Mucosa of stomach (tissue), 1 donor: ENCODE data around the gene PTPRCAP.

Source experiments
- H3K27me3 ChIP-seq: one replicate; pipeline ENCODE4 v1.7.0; 2013; ENCODE audit warnings: mild to moderate bottlenecking, low read length; ENCODE audit not compliant: control insufficient read depth, insufficient read depth
- H3K36me3 ChIP-seq: one replicate; pipeline ENCODE4 v1.7.0; 2013; ENCODE audit warnings: low read length; ENCODE audit not compliant: control insufficient read depth, insufficient read depth
- H3K4me1 ChIP-seq: one replicate; pipeline ENCODE4 v1.7.0; 2013; ENCODE audit warnings: mild to moderate bottlenecking, low read length; ENCODE audit not compliant: control insufficient read depth, insufficient read depth
- H3K4me3 ChIP-seq: one replicate; pipeline ENCODE4 v1.7.0; 2013; ENCODE audit warnings: low read length
- H3K9ac ChIP-seq: one replicate; pipeline ENCODE4 v1.7.0; 2013; ENCODE audit warnings: mild to moderate bottlenecking, low read length, moderate library complexity
- H3K9me3 ChIP-seq: one replicate; pipeline ENCODE4 v1.7.0; 2013; ENCODE audit warnings: mild to moderate bottlenecking, low read length, moderate library complexity; ENCODE audit not compliant: control insufficient read depth
- donor health status: Pancreatic carcinoma.

PTPRCAP gene

DNA sequence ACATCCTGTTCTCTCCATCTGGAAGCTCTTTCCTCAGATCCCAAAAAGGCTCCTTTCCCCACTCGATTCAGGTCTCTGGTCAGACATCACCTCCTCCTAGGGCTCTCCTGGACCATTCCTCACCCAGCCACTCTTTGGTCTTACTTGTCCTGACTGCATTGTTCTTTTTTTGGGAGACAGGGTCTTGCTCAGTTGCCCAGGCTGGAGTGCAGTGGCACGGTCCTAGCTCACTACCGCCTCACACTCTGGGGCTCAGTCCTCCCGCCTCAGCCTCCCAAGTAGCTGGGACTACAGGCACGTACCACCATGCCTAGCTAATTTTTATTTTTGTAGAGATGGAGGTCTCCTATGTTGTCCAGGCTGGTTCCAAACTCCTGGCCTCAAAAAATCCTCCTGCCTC is 8.0 kb upstream of the PTPRCAP start:
- Histone ChIP-seq H3K9ac (no peak overlapping the region), H3K36me3 (peaks cover 12% of the 10 kb centered on the region), H3K4me1 (peaks cover 32% of the 10 kb centered on the region), H3K4me3 (no peak overlapping the region), H3K9me3 (no peaks in the 10 kb centered on the region), H3K27me3 (no peaks in the 10 kb centered on the region)

GRCh38 chr11:67442504-67443404 is 5.3 kb upstream of the PTPRCAP start:
- H3K4me3 ChIP-seq = peak overlapping the region; percentile 61
- H3K27me3 ChIP-seq = no peaks in the 10 kb centered on the region
- H3K9ac ChIP-seq = peak overlapping the region; percentile 91
- H3K9me3 ChIP-seq = no peaks in the 10 kb centered on the region
- H3K36me3 ChIP-seq = peaks cover 26% of the 10 kb centered on the region
- peaks cover 45% of the 10 kb centered on the region for H3K4me1 ChIP-seq

DNA sequence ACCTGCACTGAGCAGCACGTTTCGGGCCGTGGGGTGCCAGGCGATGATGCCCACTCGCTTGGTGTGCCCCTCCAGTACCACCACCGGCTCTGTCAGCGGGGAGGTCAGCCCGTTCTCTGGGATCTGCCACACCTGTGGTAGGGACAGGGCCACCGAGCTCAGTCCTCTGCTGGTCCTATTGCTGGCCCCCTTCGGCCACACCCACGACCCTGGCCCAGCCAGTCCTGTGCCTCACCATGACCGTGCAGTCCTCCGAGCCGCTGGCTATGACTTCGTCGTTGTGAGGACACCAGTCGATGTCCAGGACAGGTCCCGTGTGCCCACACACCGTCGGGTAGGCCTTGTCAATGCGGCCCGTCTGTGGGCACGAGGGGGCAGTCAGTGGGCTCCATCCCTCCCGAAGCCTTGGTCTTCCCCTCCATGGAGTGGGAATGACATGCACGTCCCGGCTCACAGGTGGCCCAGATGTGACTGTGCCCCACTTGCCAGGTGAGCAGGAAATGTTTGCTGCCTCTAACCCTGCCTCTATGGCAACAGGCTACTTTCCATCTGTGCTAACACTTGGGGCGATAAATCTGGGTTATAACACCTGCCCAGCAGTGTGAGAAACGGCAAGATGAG is 4.4 kb upstream of the PTPRCAP start:
- Histone ChIP-seq H3K4me3 (peak overlapping the region; percentile 61), H3K9me3 (no peaks in the 10 kb centered on the region), H3K4me1 (peaks cover 45% of the 10 kb centered on the region), H3K36me3 (peaks cover 26% of the 10 kb centered on the region), H3K27me3 (no peaks in the 10 kb centered on the region), H3K9ac (peak overlapping the region; percentile 91)

GRCh38 chr11:67441098-67441563 is 3.6 kb upstream of the PTPRCAP start:
- H3K4me3 ChIP-seq = no peak overlapping the region
- H3K9ac ChIP-seq = no peak overlapping the region
- no peaks in the 10 kb centered on the region for H3K9me3 ChIP-seq
- H3K4me1 ChIP-seq = peaks cover 45% of the 10 kb centered on the region
- no peaks in the 10 kb centered on the region for H3K27me3 ChIP-seq
- peaks cover 26% of the 10 kb centered on the region for H3K36me3 ChIP-seq

- H3K9ac ChIP-seq = no peak overlapping the region
- H3K36me3 ChIP-seq = peaks cover 26% of the 10 kb centered on the region
- no peak overlapping the region for H3K4me3 ChIP-seq
- H3K4me1 ChIP-seq = peaks cover 48% of the 10 kb centered on the region
- H3K9me3 ChIP-seq = no peaks in the 10 kb centered on the region
- H3K27me3 ChIP-seq = no peaks in the 10 kb centered on the region
Measured at GRCh38 chr11:67440229-67441097, 3.0 kb upstream of the PTPRCAP start.

DNA sequence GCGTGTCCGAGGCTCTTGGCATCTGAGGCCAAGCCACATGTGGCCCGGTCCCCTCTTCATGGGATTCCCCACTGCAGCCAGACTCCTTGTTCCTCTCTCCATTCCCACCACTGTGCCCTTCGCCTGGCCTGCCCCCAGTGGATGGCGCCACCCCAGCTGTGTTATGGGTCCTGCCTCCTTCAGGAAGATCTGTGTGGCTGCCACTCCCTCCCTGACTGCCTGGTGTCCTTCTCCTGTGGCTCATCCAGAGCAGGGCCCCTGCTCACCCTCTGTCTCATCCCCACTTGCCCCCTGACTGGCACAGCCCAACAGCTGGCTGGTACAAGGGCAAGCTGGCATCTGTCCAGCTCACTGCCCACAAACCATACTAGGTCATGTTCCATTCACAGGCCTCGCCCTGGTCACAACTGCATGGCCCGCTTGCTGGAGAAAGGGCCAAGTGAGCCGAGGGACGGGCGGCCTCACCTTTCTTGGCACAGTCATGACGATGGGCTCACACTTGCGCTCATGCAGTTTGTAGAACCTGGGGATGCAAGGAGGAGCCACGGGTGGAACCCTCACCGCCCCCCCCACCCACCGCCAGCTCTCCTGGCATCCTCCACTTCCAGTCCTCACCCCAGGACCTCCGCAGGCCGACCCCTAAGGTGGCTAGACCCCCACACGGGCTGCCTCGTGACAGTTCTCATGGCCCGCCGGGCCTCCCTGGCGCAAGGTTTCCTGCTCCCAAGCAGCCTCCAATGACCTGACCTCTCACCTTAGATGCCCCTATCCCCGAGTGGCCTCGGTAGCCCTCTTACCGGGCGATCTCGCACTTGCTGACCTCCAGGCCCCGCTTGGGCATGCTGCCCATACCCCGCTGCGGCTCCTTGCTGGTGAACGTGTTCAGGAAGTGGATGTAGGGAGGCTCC is 2.1 kb upstream of the PTPRCAP start:
- H3K4me1 ChIP-seq = peaks cover 48% of the 10 kb centered on the region
- H3K4me3 ChIP-seq = no peak overlapping the region
- H3K27me3 ChIP-seq = no peaks in the 10 kb centered on the region
- peaks cover 28% of the 10 kb centered on the region for H3K36me3 ChIP-seq
- no peaks in the 10 kb centered on the region for H3K9me3 ChIP-seq
- no peak overlapping the region for H3K9ac ChIP-seq

GRCh38 chr11:67438158-67438902 is 848 bp upstream of the PTPRCAP start:
- Histone ChIP-seq H3K4me3 (no peak overlapping the region), H3K4me1 (peaks cover 40% of the 10 kb centered on the region), H3K36me3 (peaks cover 40% of the 10 kb centered on the region), H3K9me3 (no peaks in the 10 kb centered on the region), H3K27me3 (no peaks in the 10 kb centered on the region), H3K9ac (no peak overlapping the region)

DNA sequence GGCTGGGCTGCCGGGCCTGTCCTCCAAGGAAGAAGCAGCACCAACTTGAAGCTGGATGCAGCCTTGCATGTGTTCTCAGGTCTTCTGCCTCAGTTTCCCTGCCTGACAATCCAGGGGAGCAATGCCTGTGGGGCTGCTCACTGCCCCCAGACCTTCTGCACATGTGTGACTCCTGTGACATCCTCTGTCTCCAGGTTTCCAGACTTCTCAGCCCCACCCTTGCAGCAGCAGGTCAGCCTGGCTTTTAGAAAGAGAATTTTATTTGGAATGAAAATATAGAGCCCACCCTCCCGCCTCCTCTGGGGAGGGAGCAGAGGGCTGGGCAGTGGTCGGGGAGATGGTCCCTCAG is 301 bp upstream of the PTPRCAP start:
- Histone ChIP-seq H3K4me3 (no peak overlapping the region), H3K4me1 (peaks cover 39% of the 10 kb centered on the region)

GRCh38 chr11:67436459-67437081 is 912 bp downstream of the PTPRCAP start:
- H3K9ac ChIP-seq = no peak overlapping the region
- H3K4me3 ChIP-seq = no peak overlapping the region
- H3K27me3 ChIP-seq = no peaks in the 10 kb centered on the region
- H3K36me3 ChIP-seq = peaks cover 44% of the 10 kb centered on the region
- peaks cover 27% of the 10 kb centered on the region for H3K4me1 ChIP-seq
- H3K9me3 ChIP-seq = no peaks in the 10 kb centered on the region

More for the DNA sequence above, 301 bp upstream of the PTPRCAP start:
- Histone ChIP-seq H3K9ac (no peak overlapping the region), H3K9me3 (no peaks in the 10 kb centered on the region), H3K27me3 (no peaks in the 10 kb centered on the region), H3K36me3 (peaks cover 44% of the 10 kb centered on the region)

DNA sequence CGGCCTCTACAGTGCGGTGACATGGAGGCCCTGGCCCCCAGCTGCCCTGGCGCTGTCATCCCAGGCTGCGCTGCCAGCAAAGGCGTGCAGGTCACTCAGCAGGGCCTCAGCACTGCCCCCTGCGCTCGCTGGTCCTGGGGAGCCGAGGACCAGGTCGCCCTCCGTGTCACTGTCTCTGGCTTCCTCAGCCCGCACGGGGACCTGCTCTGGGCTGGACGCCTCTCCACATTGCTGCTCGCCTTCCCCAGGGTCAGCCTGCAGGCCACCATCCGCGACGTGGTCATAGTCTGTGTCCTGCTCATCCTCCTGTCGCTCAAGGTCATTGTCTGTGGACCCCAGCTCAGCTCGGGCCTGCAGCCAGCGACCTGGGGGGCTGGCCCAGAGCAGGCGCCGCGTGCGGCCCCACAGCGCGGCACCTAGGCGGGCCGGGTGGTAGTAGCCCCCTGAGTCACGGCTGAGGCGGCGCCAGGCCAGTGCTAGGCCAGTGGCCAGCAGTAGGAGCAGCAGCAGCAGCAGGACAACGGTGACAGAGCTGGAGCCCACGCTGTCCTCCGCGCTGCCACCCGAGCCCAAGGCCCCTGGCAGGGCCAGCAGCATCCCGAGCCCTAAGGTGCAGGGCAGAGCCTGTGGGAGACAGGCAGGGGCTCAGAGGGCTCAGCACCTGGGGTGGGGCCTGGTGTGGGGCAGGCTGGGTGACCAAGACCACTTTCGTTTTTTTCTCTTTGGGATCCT is 1.6 kb downstream of the PTPRCAP start:
- no peak overlapping the region for H3K4me3 ChIP-seq
- no peaks in the 10 kb centered on the region for H3K27me3 ChIP-seq
- peaks cover 37% of the 10 kb centered on the region for H3K36me3 ChIP-seq
- H3K9me3 ChIP-seq = no peaks in the 10 kb centered on the region
- H3K9ac ChIP-seq = no peak overlapping the region
- peaks cover 20% of the 10 kb centered on the region for H3K4me1 ChIP-seq
